Effector memory CD4-positive, alpha-beta T cell (primary cell): ENCODE data around the gene DIS3L2.
"Not testable (repeated sequence)": the region's sequence is repeated elsewhere in the genome, so short reads cannot be mapped to it uniquely, and the experiment has no call there.

Experiments used
- DNase-seq, 3 donors: peaks; one replicate each; pipeline ENCODE4 v3.0.0-alpha.2; 2020
- H3K27ac ChIP-seq: 2 replicates; pipeline ENCODE4 v1.7.0; 2013; ENCODE audit warnings: mild to moderate bottlenecking, low read length, moderate library complexity; ENCODE audit not compliant: insufficient read depth, poor library complexity, severe bottlenecking
- H3K27me3 ChIP-seq: replicated peaks from 2 replicates; pipeline ENCODE4 v1.7.0; 2013; ENCODE audit warnings: mild to moderate bottlenecking, low read length; ENCODE audit not compliant: insufficient read depth, control insufficient read depth, poor library complexity, severe bottlenecking
- H3K36me3 ChIP-seq: 2 replicates; pipeline ENCODE4 v1.7.0; 2013; ENCODE audit warnings: mild to moderate bottlenecking, low read length, moderate library complexity; ENCODE audit not compliant: control insufficient read depth, insufficient read depth
- H3K4me1 ChIP-seq: 2 replicates; pipeline ENCODE4 v1.7.0; 2013; ENCODE audit warnings: low read length, mild to moderate bottlenecking; ENCODE audit not compliant: control insufficient read depth, insufficient read depth, poor library complexity, severe bottlenecking
- H3K4me3 ChIP-seq: 2 replicates; pipeline ENCODE4 v1.7.0; 2013; ENCODE audit warnings: low read length, low read depth, mild to moderate bottlenecking; ENCODE audit not compliant: insufficient read depth, poor library complexity, severe bottlenecking
- H3K9me3 ChIP-seq: 2 replicates; pipeline ENCODE4 v1.7.0; 2013; ENCODE audit warnings: mild to moderate bottlenecking, low read length, moderate library complexity; ENCODE audit not compliant: control insufficient read depth

Gene DIS3L2

GRCh38 chr2:232028071-232028470 lies 66.6 kb downstream of the DIS3L2 start:
- no peaks in the 10 kb centered on the region for H3K27me3 ChIP-seq
- no peak overlapping the region for H3K4me3 ChIP-seq
- H3K27ac ChIP-seq, result no peak overlapping the region
- H3K36me3 ChIP-seq, result peaks cover 18% of the 10 kb centered on the region
- H3K4me1 ChIP-seq, result no peaks in the 10 kb centered on the region
- no peak for DNase-seq
- no peaks in the 10 kb centered on the region for H3K9me3 ChIP-seq

- DNase-seq, result no peak
- no peak overlapping the region for H3K27ac ChIP-seq
- no peaks in the 10 kb centered on the region for H3K4me1 ChIP-seq
- no peak overlapping the region for H3K4me3 ChIP-seq
- H3K36me3 ChIP-seq, result peaks cover 18% of the 10 kb centered on the region
- no peaks in the 10 kb centered on the region for H3K9me3 ChIP-seq
- no peaks in the 10 kb centered on the region for H3K27me3 ChIP-seq
These were observed 67.1 kb downstream of the DIS3L2 start for GRCh38 chr2:232028631-232029030.

- Histone ChIP-seq H3K4me1 (no peaks in the 10 kb centered on the region), H3K27ac (no peak overlapping the region), H3K36me3 (peaks cover 18% of the 10 kb centered on the region), H3K27me3 (no peaks in the 10 kb centered on the region), H3K9me3 (no peaks in the 10 kb centered on the region), H3K4me3 (no peak overlapping the region)
- DNase-seq, result no peak
These were observed 67.8 kb downstream of the DIS3L2 start for GRCh38 chr2:232029346-232029745.

GRCh38 chr2:232030229-232030628 lies 68.7 kb downstream of the DIS3L2 start:
- peaks cover 13% of the 10 kb centered on the region for H3K36me3 ChIP-seq

GRCh38 chr2:232035292-232035691 lies 73.8 kb downstream of the DIS3L2 start:
- not testable (repeated sequence) for H3K36me3 ChIP-seq, H3K4me3 ChIP-seq, H3K9me3 ChIP-seq, DNase-seq, H3K27ac ChIP-seq, H3K4me1 ChIP-seq, H3K27me3 ChIP-seq

More at GRCh38 chr2:232030229-232030628, 68.7 kb downstream of the DIS3L2 start:
- Histone ChIP-seq H3K4me3 (no peak overlapping the region), H3K27ac (no peak overlapping the region), H3K9me3 (no peaks in the 10 kb centered on the region), H3K27me3 (no peaks in the 10 kb centered on the region), H3K4me1 (no peaks in the 10 kb centered on the region)
- no peak for DNase-seq

- H3K36me3 ChIP-seq, H3K4me1 ChIP-seq, DNase-seq, H3K4me3 ChIP-seq, H3K9me3 ChIP-seq, H3K27ac ChIP-seq, H3K27me3 ChIP-seq: not testable (repeated sequence)
These were observed 75.4 kb downstream of the DIS3L2 start for GRCh38 chr2:232036876-232037275.

GRCh38 chr2:232038251-232038880 lies 76.9 kb downstream of the DIS3L2 start:
- no peaks in the 10 kb centered on the region for H3K36me3 ChIP-seq
- no peaks in the 10 kb centered on the region for H3K4me1 ChIP-seq
- H3K9me3 ChIP-seq, result no peaks in the 10 kb centered on the region
- H3K27me3 ChIP-seq, result no peaks in the 10 kb centered on the region
- no peak for DNase-seq
- H3K4me3 ChIP-seq, result no peak overlapping the region
- no peak overlapping the region for H3K27ac ChIP-seq

- H3K27me3 ChIP-seq, result no peaks in the 10 kb centered on the region
- no peak for DNase-seq
- no peaks in the 10 kb centered on the region for H3K36me3 ChIP-seq
- no peak overlapping the region for H3K27ac ChIP-seq
- H3K9me3 ChIP-seq, result no peaks in the 10 kb centered on the region
- no peaks in the 10 kb centered on the region for H3K4me1 ChIP-seq
- no peak overlapping the region for H3K4me3 ChIP-seq
These were observed 77.5 kb downstream of the DIS3L2 start for GRCh38 chr2:232038881-232039485.

GRCh38 chr2:232042911-232043574 lies 81.5 kb downstream of the DIS3L2 start:
- Histone ChIP-seq H3K27me3 (no peaks in the 10 kb centered on the region), H3K27ac (no peak overlapping the region), H3K4me1 (no peaks in the 10 kb centered on the region), H3K9me3 (no peaks in the 10 kb centered on the region), H3K36me3 (no peaks in the 10 kb centered on the region), H3K4me3 (no peak overlapping the region)
- no peak for DNase-seq

GRCh38 chr2:232043966-232044365 lies 82.5 kb downstream of the DIS3L2 start:
- Histone ChIP-seq H3K36me3 (no peaks in the 10 kb centered on the region), H3K27me3 (no peaks in the 10 kb centered on the region), H3K9me3 (no peaks in the 10 kb centered on the region), H3K4me1 (no peaks in the 10 kb centered on the region), H3K4me3 (no peak overlapping the region), H3K27ac (no peak overlapping the region)
- no peak for DNase-seq
